DMS 273 treated with DMSO at 0.1 percent for 48 hours (cell line): ENCODE data around the gene CCNC.
A peak's percentile ranks its signal among the peaks of the same experiment; 100 is the strongest.
"Not testable (repeated sequence)": the region's sequence is repeated elsewhere in the genome, so short reads cannot be mapped to it uniquely, and the experiment has no call there.

ENCODE experiments used
- DNase-seq: peaks from one replicate; lab custom pipeline; 2025; lab: John Stamatoyannopoulos, UW

Gene CCNC

GRCh38 chr6:99603421-99604165, 35.1 kb upstream of the CCNC start:
- no peak for DNase-seq

GRCh38 chr6:99602520-99603420, 34.3 kb upstream of the CCNC start:
- no peak for DNase-seq

GRCh38 chr6:99594696-99595095, 26.2 kb upstream of the CCNC start:
- not testable (repeated sequence) for DNase-seq

- DNase-seq: no peak
Measured at GRCh38 chr6:99592900-99593299, 24.4 kb upstream of the CCNC start.

- DNase-seq: no peak
Measured at GRCh38 chr6:99591673-99592364, 23.4 kb upstream of the CCNC start.

GRCh38 chr6:99590728-99591672, 22.5 kb upstream of the CCNC start:
- no peak for DNase-seq

DNA sequence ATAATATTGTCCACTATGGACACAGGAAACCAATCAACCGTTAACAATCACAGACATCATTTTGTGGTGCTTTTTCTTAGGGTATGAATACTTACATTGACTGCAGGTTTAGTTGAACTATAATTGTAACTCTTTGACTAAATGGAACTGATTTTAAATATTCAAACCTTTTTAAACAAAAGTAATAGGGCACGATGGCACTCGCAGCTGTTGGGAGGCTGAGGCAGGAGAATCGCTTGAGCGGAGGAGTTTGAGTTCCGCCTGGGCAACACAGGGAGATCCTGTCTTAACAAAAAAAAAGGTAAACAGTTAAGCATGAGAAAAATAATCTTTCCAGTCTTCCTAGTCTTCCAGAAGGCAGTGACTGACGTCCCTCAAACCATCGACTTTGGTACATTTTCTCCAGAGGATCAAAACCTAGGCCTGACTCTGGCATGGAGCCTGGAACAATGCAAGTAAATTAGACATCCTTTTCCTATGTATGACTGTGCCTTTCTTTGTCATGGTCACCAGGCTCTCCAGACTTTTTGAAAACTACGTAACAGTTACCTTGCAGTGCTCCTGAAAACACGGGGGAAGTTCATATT, 21.5 kb upstream of the CCNC start:
- DNase-seq: no peak

GRCh38 chr6:99589290-99589672, 20.8 kb upstream of the CCNC start:
- DNase-seq: no peak

GRCh38 chr6:99588618-99589289, 20.3 kb upstream of the CCNC start:
- DNase-seq: peak; percentile 73

- DNase-seq: no peak
Measured at GRCh38 chr6:99587792-99588191, 19.3 kb upstream of the CCNC start.

GRCh38 chr6:99579781-99580180, 11.3 kb upstream of the CCNC start:
- no peak for DNase-seq

GRCh38 chr6:99575544-99576227, 7.2 kb upstream of the CCNC start:
- no peak for DNase-seq

DNA sequence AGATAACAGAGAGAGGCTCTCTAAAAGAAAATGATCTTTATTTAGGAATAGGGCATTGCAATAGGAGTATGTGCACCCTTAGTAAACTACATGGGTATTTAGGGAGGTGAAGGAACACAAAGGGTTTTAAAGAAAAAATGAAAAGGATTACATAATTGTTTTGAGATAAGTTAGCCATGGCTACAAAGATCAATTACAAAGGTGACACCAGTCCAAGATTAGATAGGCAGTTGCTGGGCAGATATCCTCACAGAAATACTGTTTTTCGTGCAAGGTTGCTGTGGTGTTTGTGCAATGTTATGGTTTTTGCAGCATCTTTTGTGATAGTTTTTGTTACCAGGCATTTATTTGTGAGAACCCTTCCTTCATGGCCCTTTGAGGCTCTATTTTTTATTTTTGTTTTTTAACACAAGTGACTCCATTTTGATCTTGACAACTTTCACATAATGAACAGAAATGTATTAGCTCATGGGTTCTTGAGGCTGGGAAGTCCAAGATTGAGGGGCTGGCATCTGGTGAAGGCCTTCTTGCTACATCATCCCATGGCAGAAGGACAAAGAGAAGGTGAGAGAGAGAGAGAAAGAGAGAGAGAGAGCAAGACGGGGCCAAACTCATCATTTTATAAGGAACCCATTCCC, 5.6 kb upstream of the CCNC start:
- DNase-seq: no peak

- no peak for DNase-seq
Measured at GRCh38 chr6:99563056-99563723, 5.3 kb downstream of the CCNC start.

- no peak for DNase-seq
Measured at GRCh38 chr6:99560668-99561067, 7.8 kb downstream of the CCNC start.

DNA sequence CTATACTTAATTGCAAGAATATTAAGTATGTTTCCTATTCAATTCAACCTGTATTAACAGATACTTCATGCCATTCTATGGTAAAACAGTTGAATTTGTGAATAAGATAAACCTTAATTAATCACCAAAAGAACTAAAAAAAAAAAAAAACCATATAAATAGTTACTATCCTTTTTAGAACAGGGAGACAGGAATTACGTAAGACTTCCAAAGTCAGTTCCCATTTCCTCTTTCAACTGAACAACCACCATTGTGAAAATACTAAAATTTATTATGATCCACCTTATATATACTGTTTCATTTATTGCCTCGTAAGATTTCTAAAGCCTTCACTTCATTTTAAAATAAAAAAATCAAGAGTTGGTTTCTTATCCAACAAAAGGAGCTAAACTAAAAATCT, 9.4 kb downstream of the CCNC start:
- DNase-seq: no peak

DNA sequence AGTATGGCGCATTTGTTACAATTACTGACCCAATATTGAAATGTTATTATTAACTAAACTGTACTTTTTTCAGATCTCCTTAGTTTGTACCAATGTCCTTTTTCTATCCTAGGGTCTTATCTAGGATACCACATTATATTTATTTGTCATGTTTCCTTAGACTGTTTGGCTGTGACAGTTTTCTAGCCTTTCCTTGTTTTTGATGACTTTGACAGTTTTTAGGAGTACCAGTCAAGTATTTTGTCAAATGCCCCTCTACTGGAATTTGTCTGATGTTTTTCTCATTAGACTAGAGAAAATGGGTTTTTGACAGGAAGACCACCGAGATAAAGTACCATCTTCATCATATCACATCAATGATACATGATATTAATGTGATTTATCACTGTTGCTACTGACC, 14.6 kb downstream of the CCNC start:
- no peak for DNase-seq

DNA sequence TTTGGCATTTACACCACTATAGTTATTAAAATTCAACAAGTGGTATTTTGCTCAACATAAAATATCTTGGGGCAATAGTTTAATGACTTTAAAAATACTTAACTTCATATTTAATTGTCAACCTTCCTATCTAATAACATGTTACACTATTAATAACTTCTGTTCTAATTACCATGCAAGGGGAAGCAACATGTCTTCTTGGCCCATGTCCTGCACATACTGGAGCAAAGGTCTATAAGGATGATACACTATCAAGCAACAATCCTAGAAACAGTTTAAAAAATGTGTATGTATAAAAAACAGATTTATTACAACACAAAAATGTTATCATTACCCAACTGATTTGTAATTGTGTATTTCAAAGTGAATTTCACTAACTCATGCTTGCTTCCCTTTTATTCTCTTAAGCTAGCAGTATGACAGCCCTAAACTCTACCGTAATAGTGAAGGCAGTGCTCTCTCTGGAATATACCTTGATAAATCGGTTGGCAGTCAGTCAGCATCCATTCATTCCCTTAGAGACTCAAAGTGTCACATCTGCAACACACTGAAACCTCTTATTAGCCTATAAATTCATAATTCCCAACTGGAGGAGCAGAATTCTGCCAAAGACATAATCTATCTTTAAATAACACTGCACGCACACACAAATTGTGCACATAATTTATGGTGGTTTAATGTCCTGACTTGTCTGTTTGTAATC, 18.3 kb downstream of the CCNC start:
- no peak for DNase-seq
